ENCODE measurements around the gene TNNC2.
"Not testable (repeated sequence)": the region's sequence is repeated elsewhere in the genome, so short reads cannot be mapped to it uniquely, and the experiment has no call there.

The TNNC2 gene

DNA sequence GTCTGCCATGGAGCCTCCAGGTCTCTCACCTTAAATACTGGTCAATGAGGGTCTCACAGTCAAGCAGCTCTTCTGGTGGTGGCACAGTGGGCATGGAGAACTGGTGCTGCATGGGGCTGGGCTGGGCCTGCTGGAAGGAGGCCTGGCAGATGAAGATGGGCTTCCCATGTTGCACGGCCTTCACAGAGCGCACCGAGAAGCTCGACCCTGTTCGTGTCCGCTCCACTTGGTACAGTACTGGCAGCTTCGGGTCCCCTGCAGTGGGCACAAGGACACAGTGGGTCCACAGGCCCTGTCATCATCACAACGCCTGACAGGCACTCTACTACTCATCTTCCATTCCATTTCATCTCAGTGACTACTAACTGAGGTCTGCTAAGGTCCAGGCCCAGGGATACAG, 21.3 kb upstream of the TNNC2 start:
- no peak for DNase-seq

DNA sequence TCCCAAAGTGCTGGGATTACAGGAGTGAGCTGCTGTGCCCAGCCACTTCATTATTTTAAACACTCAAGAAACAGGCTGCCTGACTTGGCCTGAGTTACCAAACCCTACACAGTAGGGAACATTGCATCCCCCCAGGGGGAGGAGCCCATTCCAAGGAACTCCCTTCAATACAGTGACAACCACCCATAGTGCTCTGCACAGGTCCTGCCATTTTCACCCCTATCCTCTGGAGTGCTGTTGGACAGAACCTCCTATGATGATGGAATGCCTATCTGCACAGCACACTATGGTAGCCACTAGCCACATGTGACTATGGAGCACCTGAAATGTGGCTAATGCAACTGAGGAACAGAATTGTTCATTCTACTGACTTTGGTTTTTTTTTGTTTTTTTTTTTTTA, 18.3 kb upstream of the TNNC2 start:
- no peak for DNase-seq

DNA sequence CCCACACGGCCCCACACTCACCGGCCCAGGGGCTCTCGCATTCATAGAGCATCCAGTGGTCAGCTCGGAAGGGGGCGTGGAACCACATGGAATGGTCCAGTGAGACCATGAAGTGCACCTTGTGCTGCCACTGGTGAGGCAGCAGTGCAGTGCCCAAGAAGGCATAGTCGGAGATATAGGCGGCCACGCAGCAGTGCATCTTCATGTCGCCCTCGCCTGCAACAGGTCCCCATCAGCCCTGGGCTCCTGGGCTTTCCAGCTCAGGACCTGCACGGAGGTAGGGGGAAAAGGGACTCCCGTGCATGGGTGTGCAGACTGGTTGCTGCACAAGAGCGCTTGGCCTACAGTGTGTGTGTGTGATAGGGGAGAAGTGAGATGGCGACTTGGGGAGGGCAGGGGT, 16.4 kb upstream of the TNNC2 start:
- no peak for DNase-seq

DNA sequence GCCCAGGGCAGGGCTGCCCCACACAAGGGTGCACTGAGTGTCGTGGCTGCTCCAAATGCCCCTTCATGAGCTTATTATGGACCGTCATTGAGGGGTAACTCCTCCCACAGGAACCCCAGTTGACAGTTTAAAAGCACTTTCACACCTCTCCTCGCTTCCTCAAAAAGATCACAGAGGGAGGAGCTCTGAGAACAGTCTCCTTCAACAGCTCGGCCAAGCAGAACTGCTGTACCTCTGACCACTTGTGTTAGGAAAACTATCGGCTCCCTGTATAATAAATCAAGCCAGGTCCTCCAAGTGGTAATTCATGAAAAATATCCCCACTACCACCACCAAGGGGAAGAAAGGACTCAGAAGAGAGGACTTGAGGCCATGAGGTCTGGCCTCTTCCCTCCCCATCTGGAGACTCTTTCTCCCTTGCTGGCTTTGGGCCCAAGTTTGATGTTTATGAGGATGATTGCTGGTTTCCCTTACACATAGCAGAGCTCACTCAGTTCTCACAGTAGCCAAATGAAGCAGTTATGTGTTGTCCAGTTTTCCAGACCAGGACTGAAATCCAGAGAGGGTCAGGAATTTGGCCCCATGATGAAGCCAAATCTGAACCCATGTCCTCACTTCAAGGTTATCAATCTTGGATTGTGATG, 15.2 kb upstream of the TNNC2 start:
- DNase-seq, result no peak

DNA sequence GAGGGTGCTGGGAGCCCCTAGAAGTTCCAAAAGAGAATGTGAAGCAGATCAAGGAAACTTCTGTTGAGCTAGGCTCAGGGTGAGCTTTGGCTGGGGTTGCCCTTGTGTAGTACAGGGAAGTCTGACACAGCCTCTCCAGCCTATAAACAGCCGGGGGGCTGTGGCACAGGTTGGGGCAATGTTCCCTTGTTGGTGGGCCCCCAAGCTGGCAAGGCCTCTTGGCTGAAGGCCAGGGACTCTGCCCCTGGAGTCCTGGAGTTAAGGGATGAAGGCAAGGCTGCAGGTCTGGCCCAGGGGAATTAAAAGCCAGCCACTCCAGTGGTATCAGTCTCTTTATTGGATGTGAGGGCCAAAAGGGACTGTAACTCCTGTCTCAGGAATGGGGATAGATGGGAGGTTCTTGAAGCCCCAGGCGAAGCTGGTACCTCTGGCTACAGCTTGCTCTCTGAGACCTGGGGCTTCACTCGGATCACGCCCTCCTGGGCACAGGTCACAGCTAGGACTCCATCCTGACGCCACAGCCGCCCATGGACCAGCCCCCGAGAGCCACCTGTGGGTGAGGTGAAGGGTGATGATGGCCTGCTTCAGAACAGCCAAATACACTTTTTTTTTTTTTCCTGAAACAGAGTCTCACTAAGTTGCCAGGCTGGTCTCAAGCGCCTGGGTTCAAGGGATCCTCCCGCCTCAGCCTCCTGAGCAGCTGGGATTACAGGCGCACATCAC, 14.5 kb upstream of the TNNC2 start:
- DNase-seq, result no peak

DNA sequence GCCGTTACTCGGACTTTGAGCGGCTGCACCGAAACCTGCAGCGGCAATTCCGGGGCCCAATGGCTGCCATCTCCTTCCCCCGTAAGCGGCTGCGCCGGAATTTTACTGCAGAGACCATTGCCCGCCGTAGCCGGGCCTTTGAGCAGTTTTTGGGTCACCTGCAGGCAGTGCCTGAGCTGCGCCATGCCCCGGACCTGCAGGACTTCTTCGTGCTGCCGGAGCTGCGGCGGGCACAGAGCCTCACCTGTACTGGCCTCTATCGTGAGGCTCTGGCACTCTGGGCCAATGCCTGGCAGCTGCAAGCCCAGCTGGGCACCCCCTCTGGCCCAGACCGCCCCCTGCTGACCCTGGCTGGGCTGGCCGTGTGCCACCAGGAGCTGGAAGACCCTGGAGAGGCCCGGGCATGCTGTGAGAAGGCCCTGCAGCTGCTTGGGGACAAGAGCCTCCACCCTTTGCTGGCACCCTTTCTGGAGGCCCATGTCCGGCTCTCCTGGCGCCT, 13.6 kb upstream of the TNNC2 start:
- no peak for DNase-seq

DNA sequence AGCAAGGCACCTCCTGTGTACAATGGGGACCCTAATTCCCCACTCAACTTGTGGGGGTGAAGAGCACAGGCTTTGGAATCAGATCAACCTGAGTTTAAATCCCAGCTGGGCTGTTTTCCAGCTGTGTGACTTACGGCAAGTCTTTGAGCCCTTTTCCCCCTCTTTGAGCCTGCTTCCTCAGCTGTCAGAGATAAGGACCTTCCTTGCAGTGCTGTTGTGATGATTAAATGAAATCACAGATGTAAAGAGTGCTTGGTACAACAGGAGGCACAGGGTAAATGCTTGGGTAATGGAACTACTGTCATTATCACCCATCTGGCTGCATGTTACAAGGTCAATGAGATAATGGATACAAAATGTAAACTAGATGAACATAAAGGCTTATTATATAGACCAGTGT, 9.7 kb upstream of the TNNC2 start:
- no peak for DNase-seq

DNA sequence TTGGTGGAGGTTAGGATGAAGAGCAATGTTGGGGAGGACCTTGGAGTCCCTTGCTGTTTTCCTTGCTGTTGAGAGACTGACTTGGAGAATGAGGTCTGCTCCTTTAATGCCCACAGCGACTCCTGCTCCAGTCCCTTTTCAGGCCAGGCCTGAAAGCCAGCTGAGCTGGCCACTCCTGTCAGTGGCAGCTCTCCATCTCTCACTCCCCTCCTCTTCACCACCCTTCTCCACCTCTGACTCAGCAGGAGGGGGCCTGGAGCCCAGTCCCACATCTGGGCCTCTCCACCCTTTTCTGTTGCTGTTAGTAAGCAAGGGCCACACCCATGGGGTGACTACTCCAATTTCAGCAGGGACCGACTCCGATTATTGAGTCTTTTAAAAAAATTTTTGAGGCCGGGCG, 8.7 kb upstream of the TNNC2 start:
- no peak for DNase-seq

DNA sequence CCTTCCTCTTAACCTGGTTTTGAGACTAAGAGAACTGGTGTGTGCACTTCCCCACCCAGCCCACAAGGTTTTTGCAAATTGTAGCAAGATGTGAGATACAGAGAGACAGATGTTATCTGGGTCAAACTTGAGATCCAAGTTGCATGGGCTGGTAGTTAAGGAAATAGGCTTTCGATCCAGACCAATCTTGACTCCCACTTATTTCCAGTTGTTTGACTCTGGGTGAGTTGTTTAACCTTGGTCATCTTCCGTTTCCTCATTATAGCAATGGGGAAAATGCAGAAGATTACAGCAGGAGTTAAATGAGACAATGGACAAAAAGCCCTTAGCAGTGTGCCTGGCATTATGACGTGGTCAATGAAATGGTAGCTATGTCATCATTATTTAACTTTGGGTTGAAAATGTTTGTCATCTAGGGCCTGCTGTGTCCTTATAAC, 8.2 kb upstream of the TNNC2 start:
- no peak for DNase-seq

DNA sequence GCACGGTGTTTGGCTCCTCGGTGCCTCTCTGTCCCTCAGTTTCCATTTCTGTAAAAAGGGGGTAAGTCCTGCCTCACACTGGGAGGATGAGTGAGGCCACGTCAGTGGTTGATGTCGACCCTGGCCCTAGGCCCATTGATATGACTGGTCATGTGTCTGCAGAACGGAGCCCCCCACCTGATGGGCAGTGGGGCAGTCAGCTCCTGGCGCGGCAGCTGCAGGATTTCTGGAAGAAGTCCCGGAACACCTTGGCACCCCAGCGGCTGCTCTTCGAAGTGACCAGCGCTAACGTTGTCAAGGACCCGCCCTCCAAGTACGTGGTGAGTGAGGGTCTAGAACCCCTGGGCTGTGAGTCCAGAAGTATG, 7.7 kb upstream of the TNNC2 start:
- DNase-seq, result no peak

DNA sequence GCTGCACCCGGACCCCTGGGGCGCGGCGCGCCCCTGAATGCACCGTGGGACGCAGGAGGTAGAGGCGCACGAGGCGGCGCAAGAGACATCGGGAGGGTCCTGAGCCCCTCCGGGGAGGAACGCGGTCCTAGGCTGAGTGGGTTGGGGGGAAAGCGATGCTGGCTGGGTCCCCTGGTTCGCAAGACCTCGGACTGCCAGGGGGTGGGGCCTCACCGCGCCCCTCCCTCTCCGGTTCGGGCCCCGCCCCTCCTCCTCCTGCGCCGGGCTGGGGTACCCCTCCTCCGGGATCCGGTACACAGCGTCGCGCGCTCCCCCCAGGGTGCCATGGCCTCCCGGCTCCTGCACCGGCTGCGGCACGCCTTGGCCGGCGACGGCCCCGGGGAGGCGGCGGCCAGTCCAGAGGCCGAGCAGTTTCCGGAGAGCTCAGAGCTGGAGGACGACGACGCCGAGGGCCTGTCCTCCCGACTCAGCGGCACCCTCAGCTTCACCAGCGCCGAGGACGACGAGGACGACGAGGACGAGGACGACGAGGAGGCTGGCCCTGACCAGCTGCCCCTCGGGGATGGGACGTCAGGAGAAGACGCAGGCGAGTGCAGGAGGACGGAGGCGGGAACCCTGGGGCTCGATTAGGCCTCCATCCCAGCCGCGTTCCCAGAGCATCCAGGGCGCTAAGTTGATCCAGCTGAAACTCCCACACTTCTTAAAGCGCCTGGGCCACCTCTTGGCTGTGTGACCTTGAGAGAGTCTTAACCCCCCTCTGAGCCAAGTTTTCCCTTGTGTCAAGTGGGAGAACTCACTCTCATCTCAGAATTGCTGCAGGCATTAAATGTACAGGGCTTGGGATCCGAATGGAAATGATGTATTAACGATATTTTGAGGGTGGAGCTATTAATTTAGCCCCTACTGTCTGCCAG, 7.0 kb upstream of the TNNC2 start:
- DNase-seq, result peak; percentile 62

DNA sequence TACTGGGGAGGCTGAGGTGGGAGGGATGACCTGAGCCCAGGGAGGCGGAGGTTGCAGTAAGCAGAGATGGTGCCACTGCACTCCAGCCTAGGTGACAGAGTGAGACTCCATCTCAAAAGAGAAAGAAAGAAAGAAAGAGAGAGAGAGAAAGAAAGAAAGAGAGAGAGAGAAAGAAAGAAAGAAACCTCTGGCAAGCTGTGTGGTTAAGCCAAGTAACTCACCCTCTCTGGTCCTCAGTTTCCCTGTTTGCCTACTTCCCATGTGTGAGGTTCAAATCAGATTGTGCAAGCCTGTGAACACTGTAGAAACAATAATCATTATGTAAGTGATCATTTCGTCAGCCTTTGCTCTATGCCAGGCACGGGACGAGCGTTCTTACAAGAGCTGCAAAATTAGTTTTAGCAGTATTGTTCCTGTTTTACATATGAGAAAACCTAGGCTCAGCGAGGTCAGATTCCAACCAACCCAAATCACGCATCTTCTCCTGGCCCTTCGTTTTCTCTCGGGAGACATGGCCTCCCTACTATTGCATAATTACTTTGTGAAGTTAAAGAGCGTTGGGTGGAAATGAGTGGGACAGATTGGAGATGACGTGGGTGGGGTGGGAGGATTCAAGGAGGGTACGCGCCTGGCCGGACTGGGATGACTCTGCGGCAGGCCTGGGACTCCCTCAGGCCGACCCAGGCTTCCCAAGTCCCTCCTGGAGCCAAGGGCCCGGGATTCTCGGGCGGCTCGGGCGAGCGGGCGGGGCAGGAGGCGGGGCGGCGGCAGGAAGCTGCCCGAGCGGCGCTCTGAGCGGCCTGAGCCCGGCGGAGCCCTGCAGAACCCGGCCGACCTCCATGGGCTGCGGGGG, 6.1 kb upstream of the TNNC2 start, which contains the start of gene SNX21:
TSS of gene SNX21 (plus strand) at position 770 of the 853 bp plus-strand sequence. CDS start 121 bp downstream, outside the sequence.
- peak; percentile 48 for DNase-seq

DNA sequence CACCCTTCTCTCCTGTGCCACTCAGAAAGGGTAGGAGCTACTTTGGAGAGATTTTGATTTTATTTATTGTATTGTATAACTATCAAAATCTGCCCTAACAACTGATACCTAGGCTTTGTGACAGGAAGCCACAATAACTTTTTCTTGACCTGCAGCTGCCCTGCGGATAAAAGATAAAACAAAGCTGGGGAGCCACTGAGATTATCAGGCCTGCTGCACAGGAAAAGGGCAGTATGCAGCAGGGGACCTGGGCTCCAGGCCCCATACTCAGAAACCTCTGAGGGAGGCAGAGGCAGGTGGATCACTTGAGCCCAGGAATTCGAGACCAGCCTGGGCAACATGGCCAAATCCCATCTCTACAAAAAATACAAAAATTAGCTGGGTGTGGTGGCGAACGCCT, 5.5 kb upstream of the TNNC2 start:
- DNase-seq, result no peak

DNA sequence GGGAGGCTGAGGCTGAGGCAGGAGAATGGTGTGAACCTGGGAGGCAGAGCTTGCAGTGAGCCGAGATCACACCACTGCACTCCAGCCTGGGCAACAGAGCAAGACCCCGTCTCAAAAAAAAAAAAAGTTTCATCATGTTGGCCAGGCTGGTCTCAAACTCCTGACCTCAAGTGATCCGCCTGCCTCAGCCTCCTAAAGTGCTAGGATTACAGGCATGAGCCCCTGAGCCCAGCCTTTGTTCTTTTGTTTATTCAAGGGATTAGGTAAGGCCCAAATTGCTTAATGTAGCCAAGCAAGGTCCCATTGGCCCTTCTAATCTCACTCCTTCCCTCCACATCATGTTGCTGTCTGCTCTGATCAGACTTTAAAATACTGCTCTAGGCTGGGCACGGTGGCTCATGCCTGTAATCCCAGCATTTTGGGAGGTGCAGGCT, 2.6 kb upstream of the TNNC2 start:
- not testable (repeated sequence) for DNase-seq

DNA sequence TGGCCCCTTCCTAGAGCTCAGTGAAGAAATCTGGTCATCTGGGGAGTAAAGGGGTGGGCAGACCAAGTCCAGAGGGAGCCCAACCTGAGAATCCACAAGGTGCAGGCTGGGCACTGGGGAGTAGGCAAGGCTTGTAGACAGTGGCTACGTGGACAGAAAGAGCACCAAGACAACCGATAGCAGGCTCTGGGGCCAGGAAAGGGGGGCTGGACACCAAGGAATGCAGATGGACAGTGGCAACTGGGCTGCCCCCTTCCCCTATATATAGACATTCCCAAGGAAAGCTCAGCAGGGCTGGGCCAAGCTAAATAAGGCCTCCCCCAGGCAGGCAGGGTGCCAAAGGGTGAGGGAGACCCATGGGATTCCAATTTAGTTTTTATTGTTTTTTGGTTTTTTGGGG, 1.5 kb upstream of the TNNC2 start:
- no peak for DNase-seq

DNA sequence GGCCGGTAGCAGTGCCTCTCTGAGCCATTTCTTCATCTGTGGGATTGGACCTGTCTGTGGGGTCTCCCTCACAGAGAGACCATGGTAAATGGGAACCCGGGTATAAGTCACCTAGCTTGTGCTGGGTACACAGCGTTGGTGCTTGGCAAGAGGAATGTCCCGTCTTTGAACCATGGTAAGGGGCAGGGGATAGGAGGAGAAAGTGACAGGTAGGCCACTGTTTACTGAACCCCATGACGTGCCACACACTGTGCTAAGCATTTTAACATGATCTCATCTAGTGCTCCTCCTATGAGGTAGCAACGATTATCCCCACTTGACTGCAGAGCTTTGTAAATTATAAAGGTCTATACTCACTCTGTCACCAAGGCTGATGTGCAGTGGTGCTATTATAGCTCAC, 600 bp upstream of the TNNC2 start:
- no peak for DNase-seq

DNA sequence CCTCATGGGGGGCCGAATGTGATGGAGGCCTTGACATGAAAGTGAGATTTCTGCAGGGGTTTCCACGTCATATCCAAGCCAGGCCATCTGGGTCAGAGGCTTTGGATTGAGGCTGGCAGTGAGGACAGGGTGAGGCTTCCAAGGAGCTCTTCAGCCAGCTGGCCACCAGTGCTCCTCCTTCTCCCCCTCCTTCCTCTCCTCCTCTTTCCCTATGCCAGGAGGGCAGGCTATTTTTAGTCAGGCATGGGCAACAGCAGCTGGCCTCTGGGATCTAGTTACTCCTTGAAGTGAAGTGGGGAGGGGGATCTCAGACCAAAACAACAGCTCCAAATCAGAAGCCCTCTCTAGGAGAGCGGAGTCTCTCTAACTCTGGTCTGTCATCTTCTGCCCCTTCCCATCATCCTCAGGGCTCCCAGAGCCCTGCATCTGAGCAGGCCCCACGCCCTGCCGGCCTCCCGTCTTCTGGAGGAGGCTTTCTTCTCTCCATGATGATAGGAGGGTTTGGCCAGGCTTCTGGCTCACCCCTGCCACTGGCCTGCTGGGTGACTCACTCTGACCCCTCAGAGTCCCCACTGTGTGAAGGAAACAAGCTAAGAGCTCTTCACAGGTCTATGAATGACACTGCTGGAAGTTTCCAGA, 612 bp downstream of the TNNC2 start:
- DNase-seq, result no peak

DNA sequence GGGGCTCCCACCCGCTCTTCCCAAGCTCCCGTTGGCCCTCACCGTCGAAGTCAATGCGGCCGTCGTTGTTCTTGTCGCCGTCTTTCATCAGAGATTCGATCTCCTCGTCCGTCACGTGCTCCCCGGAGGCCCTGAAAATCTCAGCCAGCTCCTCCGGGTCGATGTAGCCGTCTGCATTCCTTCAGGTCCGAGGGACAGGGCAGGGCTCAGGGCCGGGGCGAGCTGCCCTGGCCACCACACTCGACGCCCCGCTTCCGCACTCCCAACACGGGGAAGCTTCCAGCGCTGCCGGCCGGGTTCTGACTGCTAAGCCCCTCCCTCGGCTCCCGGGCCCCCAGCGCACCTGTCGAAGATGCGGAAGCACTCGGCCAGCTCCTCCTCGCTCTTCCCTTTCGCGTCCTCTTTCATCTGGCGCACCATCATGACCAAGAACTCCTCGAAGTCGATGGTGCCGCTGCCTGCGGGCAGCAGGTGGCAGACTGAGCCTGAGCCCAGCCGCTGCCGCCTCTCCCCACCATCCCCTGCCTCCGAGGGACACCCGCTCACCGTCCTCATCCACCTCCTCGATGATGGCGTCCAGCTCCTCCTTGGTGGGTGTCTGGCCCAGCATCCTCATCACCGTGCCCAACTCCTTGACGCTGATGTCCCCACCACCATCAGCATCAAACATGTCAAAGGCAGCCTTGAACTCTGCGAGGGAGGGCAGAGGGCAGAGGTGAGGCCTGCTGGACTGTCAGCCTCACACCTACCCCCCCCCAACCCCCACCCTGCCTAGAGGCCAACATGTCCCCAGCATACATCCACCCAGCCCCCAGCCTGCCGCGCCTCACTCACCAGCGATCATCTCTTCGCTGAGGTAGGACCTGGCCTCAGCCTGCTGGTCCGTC, 2.9 kb downstream of the TNNC2 start:
- peak; percentile 67 for DNase-seq

DNA sequence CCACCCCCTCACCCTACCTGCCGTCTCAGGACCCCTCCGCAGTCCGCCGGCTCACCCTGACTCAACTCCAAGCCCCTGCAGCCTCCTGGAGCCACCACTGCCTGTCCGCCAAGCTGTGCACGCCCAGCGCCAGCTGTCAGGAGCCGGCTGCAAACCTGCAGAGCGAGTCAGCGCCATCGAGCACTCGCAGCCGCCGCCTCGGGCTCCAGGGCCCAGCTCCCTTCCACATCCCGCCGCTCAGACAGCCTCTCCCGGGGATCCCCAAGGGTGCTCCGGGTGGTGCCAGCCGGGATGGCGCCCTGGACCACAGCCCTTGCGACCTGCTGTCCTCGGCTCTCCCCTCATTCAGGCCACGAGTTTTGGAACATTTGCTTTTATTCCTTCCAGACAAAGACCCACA, 4.3 kb downstream of the TNNC2 start:
- no peak for DNase-seq

DNA sequence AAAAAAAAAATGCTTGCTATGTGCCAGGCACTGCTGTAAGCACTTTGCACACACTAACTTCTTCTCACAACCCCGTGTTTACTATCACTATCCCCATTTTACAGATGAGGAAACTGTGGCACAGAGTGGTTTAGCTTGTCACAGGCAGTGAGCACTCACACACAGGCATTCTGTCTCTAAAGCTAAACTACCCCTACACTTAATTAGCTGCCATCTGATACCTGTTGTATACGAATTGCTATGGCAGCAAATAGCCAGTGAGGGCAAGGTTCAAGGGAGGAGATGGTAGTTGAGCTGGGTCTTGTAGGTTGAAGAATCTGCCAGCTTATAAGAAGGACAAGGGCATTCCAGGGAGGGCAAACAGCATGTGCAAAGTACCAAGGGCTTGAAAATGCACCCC, 5.2 kb downstream of the TNNC2 start:
- DNase-seq, result no peak

DNA sequence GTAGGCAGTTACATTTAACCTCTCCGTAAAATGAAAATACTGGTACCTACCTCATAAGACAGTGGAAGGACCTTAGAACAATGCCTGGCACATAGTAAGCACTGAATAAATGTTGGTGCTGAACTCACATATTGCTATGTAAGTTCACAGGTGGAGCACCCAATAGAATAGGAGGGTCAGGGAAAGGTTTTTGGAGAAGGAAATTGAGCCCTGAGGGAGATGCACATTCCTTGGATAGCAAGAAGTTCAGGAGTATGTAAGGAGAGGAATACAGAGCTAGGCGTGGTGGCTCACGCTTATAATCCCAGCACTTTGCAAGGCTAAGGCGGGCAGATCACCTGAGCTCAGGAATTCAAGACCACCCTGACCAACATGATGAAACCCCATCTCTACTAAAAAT, 7.6 kb downstream of the TNNC2 start:
- no peak for DNase-seq

All from stimulated activated CD4-positive, alpha-beta T cell treated with anti-CD3 and anti-CD28 coated beads, Interleukin-15, amount 100 ng/mL, for 24 hours (primary cell).